GM21825 (cell line): ENCODE results near the gene PCLO.
A peak's percentile ranks its signal among the peaks of the same experiment; 100 is the strongest.

Experiments used
- ATAC-seq: cut with Tn5 transposase; IDR thresholded peaks from one replicate; pipeline ENCODE4 v1.9.1; 2021; ENCODE audit warnings: mild to moderate bottlenecking, moderate library complexity; ENCODE audit not compliant: unreplicated experiment

The PCLO gene

GRCh38 chr7:82851121-82851520 lies 311.6 kb downstream of the PCLO start:
- no peak for ATAC-seq

GRCh38 chr7:82841828-82842227 lies 320.9 kb downstream of the PCLO start:
- ATAC-seq, result no peak

- ATAC-seq, result no peak
Measured at GRCh38 chr7:82840061-82840460, 322.6 kb downstream of the PCLO start.

- no peak for ATAC-seq
Measured at GRCh38 chr7:82839555-82839954, 323.1 kb downstream of the PCLO start.

GRCh38 chr7:82839063-82839462 lies 323.6 kb downstream of the PCLO start:
- ATAC-seq, result no peak

- no peak for ATAC-seq
Measured at GRCh38 chr7:82838314-82838713, 324.4 kb downstream of the PCLO start.

- no peak for ATAC-seq
Measured at GRCh38 chr7:82823073-82823472, 339.6 kb downstream of the PCLO start.

GRCh38 chr7:82821037-82821436 lies 341.6 kb downstream of the PCLO start:
- ATAC-seq, result no peak

GRCh38 chr7:82818171-82818570 lies 344.5 kb downstream of the PCLO start:
- no peak for ATAC-seq

GRCh38 chr7:82816272-82816671 lies 346.4 kb downstream of the PCLO start:
- no peak for ATAC-seq

GRCh38 chr7:82810558-82811259 lies 352.0 kb downstream of the PCLO start:
- peak; percentile 81 for ATAC-seq

GRCh38 chr7:82808633-82809032 lies 354.1 kb downstream of the PCLO start:
- no peak for ATAC-seq

GRCh38 chr7:82805527-82805960 lies 357.1 kb downstream of the PCLO start:
- ATAC-seq, result no peak

GRCh38 chr7:82803411-82803810 lies 359.3 kb downstream of the PCLO start:
- ATAC-seq, result no peak

- no peak for ATAC-seq
Measured at GRCh38 chr7:82789883-82790609, 372.6 kb downstream of the PCLO start.

- no peak for ATAC-seq
Measured at GRCh38 chr7:82778021-82778420, 384.7 kb downstream of the PCLO start.

GRCh38 chr7:82762880-82763279 lies 399.8 kb downstream of the PCLO start:
- no peak for ATAC-seq

GRCh38 chr7:82760831-82761230 lies 401.9 kb downstream of the PCLO start:
- no peak for ATAC-seq

- ATAC-seq, result no peak
Measured at GRCh38 chr7:82760074-82760473, 402.6 kb downstream of the PCLO start.

- ATAC-seq, result no peak
Measured at GRCh38 chr7:82755705-82756551, 406.8 kb downstream of the PCLO start.

GRCh38 chr7:82750007-82750406 lies 412.7 kb downstream of the PCLO start:
- no peak for ATAC-seq

GRCh38 chr7:82745820-82746219 lies 416.9 kb downstream of the PCLO start:
- ATAC-seq, result no peak
